ENCODE measurements around the gene GULP1.

The GULP1 gene

GRCh38 chr2:188414869-188415753 is 123.4 kb downstream of the GULP1 start:
- DNase-seq (ENCODE audit: low spot score): no peak
- POLR2A ChIA-PET (ENCODE audit: low non-redundant PET): no interaction called here
- no peak for TF ChIP-seq CTCF (conservative IDR thresholded peaks at IDR 0.05; ENCODE audit: low read depth)
- CTCF ChIA-PET: no interaction called here
- no peak overlapping the region for H3K27ac ChIP-seq

- CTCF ChIA-PET: no interaction called here
- no peak overlapping the region for H3K27ac ChIP-seq
- POLR2A ChIA-PET (ENCODE audit: low non-redundant PET): no interaction called here
- DNase-seq (ENCODE audit: low spot score): no peak
- no peak for TF ChIP-seq CTCF (conservative IDR thresholded peaks at IDR 0.05; ENCODE audit: low read depth)
Observed at GRCh38 chr2:188415754-188416083, 124.0 kb downstream of the GULP1 start.

DNA sequence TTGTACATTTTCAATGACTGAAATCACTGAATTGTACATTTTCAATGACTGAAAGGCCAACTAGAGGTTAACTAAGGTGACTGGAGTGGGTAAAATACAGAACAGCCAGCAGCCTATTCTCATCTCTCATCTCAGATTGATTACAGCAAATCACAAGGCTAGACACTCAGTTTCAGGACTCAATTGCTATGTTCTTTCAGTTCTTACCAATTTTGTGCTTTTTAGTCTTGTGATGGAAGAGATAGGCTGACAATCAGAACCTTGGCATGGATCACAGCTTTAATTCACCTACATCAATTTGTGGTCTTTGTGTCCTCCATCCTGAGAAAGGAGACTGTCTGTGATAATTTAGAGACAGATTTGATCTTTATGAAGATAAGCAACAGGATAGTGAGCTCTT is 124.7 kb downstream of the GULP1 start:
- no peak for DNase-seq (ENCODE audit: low spot score)
- ChIA-PET CTCF (no interaction called here), POLR2A (ENCODE audit: low non-redundant PET) (no interaction called here)
- no peak overlapping the region for H3K27ac ChIP-seq
- no peak for TF ChIP-seq CTCF (conservative IDR thresholded peaks at IDR 0.05; ENCODE audit: low read depth)

DNA sequence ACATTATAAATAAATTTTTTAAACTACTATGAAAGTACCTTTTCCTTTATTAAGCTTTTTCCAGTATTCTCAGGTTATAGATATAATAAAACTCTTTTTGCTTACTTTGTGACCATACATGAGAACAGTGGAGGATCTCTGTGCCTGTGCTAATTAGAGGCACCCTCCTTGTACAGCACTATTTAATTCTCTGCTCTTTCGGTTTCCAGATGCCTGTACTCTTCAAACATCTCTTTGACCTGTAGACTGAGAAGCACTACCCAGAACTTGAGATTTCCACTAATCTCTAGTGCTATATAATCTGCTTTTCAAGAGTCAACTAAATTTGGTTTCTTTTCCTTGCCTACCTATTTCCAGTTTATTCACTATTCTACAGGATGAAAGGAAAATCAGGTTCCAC is 131.1 kb downstream of the GULP1 start:
- ChIA-PET POLR2A (ENCODE audit: low non-redundant PET) (no interaction called here), CTCF (interaction anchor here (0.6 kb wide), 1 partner anchor 281 kb away, joined by 3 read pairs; no protein-coding TSS in a partner anchor)
- no peak for TF ChIP-seq CTCF (conservative IDR thresholded peaks at IDR 0.05; ENCODE audit: low read depth)

DNA sequence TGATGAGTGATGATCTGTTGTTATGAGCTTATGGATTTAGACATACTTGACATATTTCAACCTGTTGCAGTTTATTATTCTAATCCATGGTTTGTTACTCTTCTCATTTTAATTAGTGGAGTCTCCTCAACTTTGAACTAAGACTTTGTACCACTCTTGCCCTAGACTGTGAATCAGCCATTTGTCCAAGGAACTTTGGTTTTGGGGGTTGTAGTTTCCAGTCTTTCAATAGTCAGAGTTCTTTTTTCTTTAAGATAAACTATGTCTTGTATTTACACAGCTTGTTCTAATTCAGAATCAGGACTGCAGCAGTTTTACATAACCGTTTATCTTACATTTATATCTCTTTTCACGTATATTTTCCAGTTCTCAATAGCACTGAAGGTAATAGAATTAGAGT is 133.6 kb downstream of the GULP1 start:
- DNase-seq (ENCODE audit: low spot score): no peak
- POLR2A ChIA-PET (ENCODE audit: low non-redundant PET): no interaction called here
- no peak for TF ChIP-seq CTCF (conservative IDR thresholded peaks at IDR 0.05; ENCODE audit: low read depth)
- H3K27ac ChIP-seq: no peak overlapping the region
- CTCF ChIA-PET: interaction anchor here (1.2 kb wide), 1 partner anchor 8 kb away, joined by 3 read pairs; no protein-coding TSS in a partner anchor

More for the DNA sequence above, 131.1 kb downstream of the GULP1 start:
- H3K27ac ChIP-seq: no peak overlapping the region
- DNase-seq (ENCODE audit: low spot score): no peak

GRCh38 chr2:188426121-188426520 is 134.4 kb downstream of the GULP1 start:
- no peak for DNase-seq (ENCODE audit: low spot score)
- H3K27ac ChIP-seq: no peak overlapping the region
- POLR2A ChIA-PET (ENCODE audit: low non-redundant PET): no interaction called here
- CTCF ChIA-PET: no interaction called here
- TF ChIP-seq CTCF (conservative IDR thresholded peaks at IDR 0.05; ENCODE audit: low read depth): no peak

Data from RWPE1 (cell line).